ENCODE results near the gene CDO1. TPM values are rescaled to one million over a fixed set of nuclear protein-coding genes. Genes with fewer than 3 reads are reported as not detected.

The CDO1 gene
- total RNA-seq, 1 experiment from 2014 or later = 0.17 TPM

- H3K79me2 ChIP-seq (ENCODE audit: insufficient read depth, low read length) = no peaks in the 10 kb centered on the region
- intact Hi-C loops (cut with micrococcal nuclease) = no loop called here
- no peak overlapping the region for H3K4me3 ChIP-seq (replicated peaks in 1 of 2; ENCODE audit: low read depth in 1 of 2, low read length in 2 of 2)
- ChIA-PET RAD21 (ENCODE audit: low non-redundant PET in 1 of 2, low total read pairs in 2 of 2, uncharacterized antibody in 2 of 2, unreplicated experiment in 2 of 2) (no interaction called here), CTCF (no interaction called here), POLR2A (no interaction called here)
- peak; percentile 84 for ATAC-seq
- H3K36me3 ChIP-seq (ENCODE audit: control insufficient read depth in 1 of 2, insufficient read depth in 2 of 2, low read length in 2 of 2) = no peaks in the 10 kb centered on the region
- BruUV-seq (replicated peaks) = no TSS peak
- no peaks in the 10 kb centered on the region for H3K27me3 ChIP-seq (ENCODE audit: insufficient read depth, low read length)
- H4K20me1 ChIP-seq (ENCODE audit: insufficient read depth) = no peaks in the 10 kb centered on the region
- H3K9ac ChIP-seq (ENCODE audit: low read length) = no peak overlapping the region
- no peaks in the 10 kb centered on the region for H3K9me3 ChIP-seq (ENCODE audit: control insufficient read depth in 1 of 2, insufficient read depth in 1 of 2, low read depth in 1 of 2, low read length in 2 of 2)
- DNase-seq (ENCODE audit: low read depth, low spot score) = peak; percentile 12
- no peak overlapping the region for H3K27ac ChIP-seq (ENCODE audit: low read depth, low read length)
- H3K4me1 ChIP-seq (ENCODE audit: control insufficient read depth in 1 of 2, insufficient read depth in 2 of 2, low read length in 2 of 2) = no peaks in the 10 kb centered on the region
- peak overlapping the region; percentile 25; the same call in 1 of the 2 replicates for H3K4me2 ChIP-seq (ENCODE audit: low read length)
- TF ChIP-seq MAX (IDR thresholded peaks at IDR 0.05) = no peak
- peak; percentile 36; the same call in 1 of the 2 replicates for TF ChIP-seq RAD21 (IDR thresholded peaks at IDR 0.05; ENCODE audit: low read depth)
- peak; percentile 24 to 81 (median 70); a peak in 5 of 6 replicates for TF ChIP-seq CTCF (IDR thresholded peaks at IDR 0.05 in 2 of 3, conservative IDR thresholded peaks at IDR 0.05 in 1 of 3; ENCODE audit: borderline replicate concordance in 1 of 3, insufficient read depth in 1 of 3, low read depth in 2 of 3, low read length in 2 of 3)
- no peak for TF ChIP-seq ELF1 (IDR thresholded peaks at IDR 0.05; ENCODE audit: borderline replicate concordance, low read depth)
- no peak for TF ChIP-seq ZNF274 (IDR thresholded peaks at IDR 0.05; ENCODE audit: low read depth, low read length)
- TF ChIP-seq, protein P1, sequence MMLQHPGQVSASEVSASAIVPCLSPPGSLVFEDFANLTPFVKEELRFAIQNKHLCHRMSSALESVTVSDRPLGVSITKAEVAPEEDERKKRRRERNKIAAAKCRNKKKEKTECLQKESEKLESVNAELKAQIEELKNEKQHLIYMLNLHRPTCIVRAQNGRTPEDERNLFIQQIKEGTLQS (IDR thresholded peaks at IDR 0.05) = no peak
- no peaks in the 10 kb centered on the region for H3K9me2 ChIP-seq (ENCODE audit: insufficient read depth)
- H2AFZ ChIP-seq (ENCODE audit: low read depth, low read length, poor library complexity, severe bottlenecking) = peak overlapping the region; percentile 69
Measured at GRCh38 chr5:115770466-115770865, 46.0 kb downstream of the CDO1 start.

DNA sequence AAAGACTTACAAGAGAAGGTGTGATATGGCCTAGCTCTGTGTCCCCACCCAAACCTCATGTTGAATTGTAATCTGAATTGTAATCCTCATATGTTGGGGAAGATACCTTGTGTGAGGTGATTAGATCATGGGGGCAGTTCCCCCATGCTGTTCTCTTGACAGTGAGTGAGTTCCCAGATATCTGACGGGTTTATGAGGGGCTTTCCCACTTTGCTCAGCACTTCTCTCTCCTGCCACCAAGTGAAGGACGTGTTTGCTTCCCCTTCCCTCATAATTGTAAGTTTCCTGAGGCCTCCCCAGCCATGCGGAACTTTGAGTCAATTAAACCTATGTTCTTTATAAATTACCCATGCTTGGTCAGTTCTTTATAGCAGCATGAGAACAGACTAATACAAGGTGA lies 49.0 kb downstream of the CDO1 start:
- ATAC-seq = no peak
- H3K9me2 ChIP-seq (ENCODE audit: insufficient read depth) = no peaks in the 10 kb centered on the region
- H3K4me3 ChIP-seq (replicated peaks in 1 of 2; ENCODE audit: low read depth in 1 of 2, low read length in 2 of 2) = no peak overlapping the region
- no peaks in the 10 kb centered on the region for H3K4me1 ChIP-seq (ENCODE audit: control insufficient read depth in 1 of 2, insufficient read depth in 2 of 2, low read length in 2 of 2)
- no peaks in the 10 kb centered on the region for H3K36me3 ChIP-seq (ENCODE audit: control insufficient read depth in 1 of 2, insufficient read depth in 2 of 2, low read length in 2 of 2)
- intact Hi-C loops (cut with micrococcal nuclease) = loop anchor here (5.0 kb wide), 1 partner anchor 280 kb away; no protein-coding TSS in a partner anchor
- ChIA-PET POLR2A (no interaction called here), RAD21 (ENCODE audit: low non-redundant PET in 1 of 2, low total read pairs in 2 of 2, uncharacterized antibody in 2 of 2, unreplicated experiment in 2 of 2) (no interaction called here), CTCF (no interaction called here)
- H3K4me2 ChIP-seq (ENCODE audit: low read length) = no peak overlapping the region
- no peak for DNase-seq (ENCODE audit: low read depth, low spot score)
- H3K9ac ChIP-seq (ENCODE audit: low read length) = no peak overlapping the region
- no TSS peak for BruUV-seq (replicated peaks)
- H2AFZ ChIP-seq (ENCODE audit: low read depth, low read length, poor library complexity, severe bottlenecking) = no peak overlapping the region
- H3K27me3 ChIP-seq (ENCODE audit: insufficient read depth, low read length) = no peaks in the 10 kb centered on the region
- no peaks in the 10 kb centered on the region for H4K20me1 ChIP-seq (ENCODE audit: insufficient read depth)
- no peaks in the 10 kb centered on the region for H3K9me3 ChIP-seq (ENCODE audit: control insufficient read depth in 1 of 2, insufficient read depth in 1 of 2, low read depth in 1 of 2, low read length in 2 of 2)
- no peak overlapping the region for H3K27ac ChIP-seq (ENCODE audit: low read depth, low read length)
- H3K79me2 ChIP-seq (ENCODE audit: insufficient read depth, low read length) = no peaks in the 10 kb centered on the region
- TF ChIP-seq FOSL1 (IDR thresholded peaks at IDR 0.05; ENCODE audit: low read depth) (no peak), EZH2 (IDR thresholded peaks at IDR 0.05) (no peak), ELF1 (IDR thresholded peaks at IDR 0.05; ENCODE audit: borderline replicate concordance, low read depth) (no peak), SP1 (IDR thresholded peaks at IDR 0.05; ENCODE audit: low read depth) (no peak), EZH2phosphoT487 (IDR thresholded peaks at IDR 0.05; ENCODE audit: borderline replicate concordance) (no peak), CEBPB (IDR thresholded peaks at IDR 0.05; ENCODE audit: low read depth) (no peak), POLR2A (IDR thresholded peaks at IDR 0.05; ENCODE audit: borderline replicate concordance, extremely low read depth, insufficient read depth, insufficient read length) (no peak), ZNF274 (IDR thresholded peaks at IDR 0.05; ENCODE audit: low read depth, low read length) (no peak), ZFX (IDR thresholded peaks at IDR 0.05) (no peak), YY1 (IDR thresholded peaks at IDR 0.05; ENCODE audit: extremely low read depth, insufficient replicate concordance, low read depth, low read length) (no peak), JUND (IDR thresholded peaks at IDR 0.05) (no peak), POLR2AphosphoS5 (IDR thresholded peaks at IDR 0.05; ENCODE audit: low read depth, low read length) (no peak), SIN3A (IDR thresholded peaks at IDR 0.05; ENCODE audit: low read depth) (no peak), MAX (IDR thresholded peaks at IDR 0.05) (no peak)
- TF ChIP-seq, protein P2, sequence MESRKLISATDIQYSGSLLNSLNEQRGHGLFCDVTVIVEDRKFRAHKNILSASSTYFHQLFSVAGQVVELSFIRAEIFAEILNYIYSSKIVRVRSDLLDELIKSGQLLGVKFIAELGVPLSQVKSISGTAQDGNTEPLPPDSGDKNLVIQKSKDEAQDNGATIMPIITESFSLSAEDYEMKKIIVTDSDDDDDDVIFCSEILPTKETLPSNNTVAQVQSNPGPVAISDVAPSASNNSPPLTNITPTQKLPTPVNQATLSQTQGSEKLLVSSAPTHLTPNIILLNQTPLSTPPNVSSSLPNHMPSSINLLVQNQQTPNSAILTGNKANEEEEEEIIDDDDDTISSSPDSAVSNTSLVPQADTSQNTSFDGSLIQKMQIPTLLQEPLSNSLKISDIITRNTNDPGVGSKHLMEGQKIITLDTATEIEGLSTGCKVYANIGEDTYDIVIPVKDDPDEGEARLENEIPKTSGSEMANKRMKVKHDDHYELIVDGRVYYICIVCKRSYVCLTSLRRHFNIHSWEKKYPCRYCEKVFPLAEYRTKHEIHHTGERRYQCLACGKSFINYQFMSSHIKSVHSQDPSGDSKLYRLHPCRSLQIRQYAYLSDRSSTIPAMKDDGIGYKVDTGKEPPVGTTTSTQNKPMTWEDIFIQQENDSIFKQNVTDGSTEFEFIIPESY (IDR thresholded peaks at IDR 0.05; ENCODE audit: extremely low read depth, insufficient replicate concordance, low read length) = no peak
